ENCODE results near the gene UGT1A4. TPM values are rescaled to one million over a fixed set of nuclear protein-coding genes. Genes with fewer than 3 reads are reported as not detected.

Gene UGT1A4
- total RNA-seq, 1 experiment from 2014 or later: 0.12 TPM

- ATAC-seq (no peak), DNase-seq (ENCODE audit: low read depth, low spot score) (no peak)
- Histone ChIP-seq H3K4me2 (ENCODE audit: low read length) (no peak overlapping the region), H3K9me3 (ENCODE audit: control insufficient read depth in 1 of 2, insufficient read depth in 1 of 2, low read depth in 1 of 2, low read length in 2 of 2) (no peaks in the 10 kb centered on the region), H3K4me3 (replicated peaks in 1 of 2; ENCODE audit: low read depth in 1 of 2, low read length in 2 of 2) (no peak overlapping the region), H2AFZ (ENCODE audit: low read depth, low read length, poor library complexity, severe bottlenecking) (no peak overlapping the region), H3K9ac (ENCODE audit: low read length) (no peak overlapping the region), H3K9me2 (ENCODE audit: insufficient read depth) (no peaks in the 10 kb centered on the region), H3K4me1 (ENCODE audit: control insufficient read depth in 1 of 2, insufficient read depth in 2 of 2, low read length in 2 of 2) (peaks cover 5 to 9% of the 10 kb centered on the region in 2 experiments; a peak in 3 of 4 replicates), H3K27ac (ENCODE audit: low read depth, low read length) (no peak overlapping the region), H3K36me3 (ENCODE audit: control insufficient read depth in 1 of 2, insufficient read depth in 2 of 2, low read length in 2 of 2) (no peaks in the 10 kb centered on the region), H3K79me2 (ENCODE audit: insufficient read depth, low read length) (no peaks in the 10 kb centered on the region), H3K27me3 (ENCODE audit: insufficient read depth, low read length) (no peaks in the 10 kb centered on the region), H4K20me1 (ENCODE audit: insufficient read depth) (no peaks in the 10 kb centered on the region)
- BruUV-seq (replicated peaks): no TSS peak
- TF ChIP-seq, protein P1, sequence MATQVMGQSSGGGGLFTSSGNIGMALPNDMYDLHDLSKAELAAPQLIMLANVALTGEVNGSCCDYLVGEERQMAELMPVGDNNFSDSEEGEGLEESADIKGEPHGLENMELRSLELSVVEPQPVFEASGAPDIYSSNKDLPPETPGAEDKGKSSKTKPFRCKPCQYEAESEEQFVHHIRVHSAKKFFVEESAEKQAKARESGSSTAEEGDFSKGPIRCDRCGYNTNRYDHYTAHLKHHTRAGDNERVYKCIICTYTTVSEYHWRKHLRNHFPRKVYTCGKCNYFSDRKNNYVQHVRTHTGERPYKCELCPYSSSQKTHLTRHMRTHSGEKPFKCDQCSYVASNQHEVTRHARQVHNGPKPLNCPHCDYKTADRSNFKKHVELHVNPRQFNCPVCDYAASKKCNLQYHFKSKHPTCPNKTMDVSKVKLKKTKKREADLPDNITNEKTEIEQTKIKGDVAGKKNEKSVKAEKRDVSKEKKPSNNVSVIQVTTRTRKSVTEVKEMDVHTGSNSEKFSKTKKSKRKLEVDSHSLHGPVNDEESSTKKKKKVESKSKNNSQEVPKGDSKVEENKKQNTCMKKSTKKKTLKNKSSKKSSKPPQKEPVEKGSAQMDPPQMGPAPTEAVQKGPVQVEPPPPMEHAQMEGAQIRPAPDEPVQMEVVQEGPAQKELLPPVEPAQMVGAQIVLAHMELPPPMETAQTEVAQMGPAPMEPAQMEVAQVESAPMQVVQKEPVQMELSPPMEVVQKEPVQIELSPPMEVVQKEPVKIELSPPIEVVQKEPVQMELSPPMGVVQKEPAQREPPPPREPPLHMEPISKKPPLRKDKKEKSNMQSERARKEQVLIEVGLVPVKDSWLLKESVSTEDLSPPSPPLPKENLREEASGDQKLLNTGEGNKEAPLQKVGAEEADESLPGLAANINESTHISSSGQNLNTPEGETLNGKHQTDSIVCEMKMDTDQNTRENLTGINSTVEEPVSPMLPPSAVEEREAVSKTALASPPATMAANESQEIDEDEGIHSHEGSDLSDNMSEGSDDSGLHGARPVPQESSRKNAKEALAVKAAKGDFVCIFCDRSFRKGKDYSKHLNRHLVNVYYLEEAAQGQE (IDR thresholded peaks at IDR 0.05; ENCODE audit: low read depth): no peak
- no peak for TF ChIP-seq ZFX (IDR thresholded peaks at IDR 0.05)
- TF ChIP-seq SIN3A (IDR thresholded peaks at IDR 0.05; ENCODE audit: low read depth): no peak
- TF ChIP-seq CTCF (IDR thresholded peaks at IDR 0.05 in 2 of 3, conservative IDR thresholded peaks at IDR 0.05 in 1 of 3; ENCODE audit: borderline replicate concordance in 1 of 3, insufficient read depth in 1 of 3, low read depth in 2 of 3, low read length in 2 of 3): no peak
- no peak for TF ChIP-seq EGR1 (IDR thresholded peaks at IDR 0.05; ENCODE audit: low read depth)
- TF ChIP-seq ZNF274 (IDR thresholded peaks at IDR 0.05; ENCODE audit: low read depth, low read length): no peak
- no peak for TF ChIP-seq EZH2phosphoT487 (IDR thresholded peaks at IDR 0.05; ENCODE audit: borderline replicate concordance)
- no peak for TF ChIP-seq SRF (IDR thresholded peaks at IDR 0.05; ENCODE audit: low read depth)
- no peak for TF ChIP-seq SP1 (IDR thresholded peaks at IDR 0.05; ENCODE audit: low read depth)
- TF ChIP-seq ELF1 (IDR thresholded peaks at IDR 0.05; ENCODE audit: borderline replicate concordance, low read depth): no peak
- ChIA-PET POLR2A (no interaction called here), RAD21 (ENCODE audit: low non-redundant PET in 1 of 2, low total read pairs in 2 of 2, uncharacterized antibody in 2 of 2, unreplicated experiment in 2 of 2) (no interaction called here), CTCF (no interaction called here)
- intact Hi-C loops (cut with micrococcal nuclease): no loop called here
Measured at GRCh38 chr2:233799087-233799665, 80.6 kb downstream of the UGT1A4 start.

Measured in HCT116 (cell line).